DND-41 (cell line): Measurements from ENCODE around the gene BMP5.

Source experiments
- ATAC-seq: fragments of 200-7000 bp; cut with Tn5 transposase; 3 replicates; pipeline ENCODE4 v1.9.1; 2021; ENCODE audit warnings: low read depth; ENCODE audit not compliant: insufficient read depth
- DNase-seq: peaks from one replicate; pipeline ENCODE4 v3.0.0-alpha.2; 2020
- H2AFZ ChIP-seq: 2 replicates; pipeline ENCODE4 v1.6.0; 2012; ENCODE audit warnings: low read depth, low read length
- H3K27ac ChIP-seq: 2 replicates; pipeline ENCODE4 v1.5.1; 2012; ENCODE audit warnings: low read length, inconsistent platforms
- H3K27me3 ChIP-seq: fragments of 200-600 bp; sonication (generic); 2 replicates; pipeline ENCODE4 v1.6.0; 2012; ENCODE audit warnings: low read length, mild to moderate bottlenecking, inconsistent platforms; ENCODE audit not compliant: insufficient read depth, poor library complexity
- H3K36me3 ChIP-seq: 2 replicates; pipeline ENCODE4 v1.5.1; 2012; ENCODE audit warnings: low read length, inconsistent platforms; ENCODE audit not compliant: insufficient read depth
- H3K4me1 ChIP-seq: 2 replicates; pipeline ENCODE4 v1.5.1; 2012; ENCODE audit warnings: mild to moderate bottlenecking, low read length; ENCODE audit not compliant: insufficient read depth
- H3K4me2 ChIP-seq: 2 replicates; pipeline ENCODE4 v1.6.0; 2012; ENCODE audit warnings: mild to moderate bottlenecking, moderate library complexity, low read length, inconsistent platforms; ENCODE audit not compliant: insufficient read depth
- H3K4me3 ChIP-seq, 2 experiments: fragments of 200-600 bp in 1 of 2; shearing (Covaris generic) in 1 of 2; 2 replicates each; pipeline ENCODE4 v1.5.1; 2012 to 2016; ENCODE audit warnings: inconsistent platforms in 2 of 2, low read length in 2 of 2, mild to moderate bottlenecking in 2 of 2, low read depth in 1 of 2, moderate library complexity in 1 of 2
- H3K79me2 ChIP-seq: 2 replicates; pipeline ENCODE4 v1.6.0; 2012; ENCODE audit warnings: low read length, inconsistent platforms; ENCODE audit not compliant: insufficient read depth
- H3K9ac ChIP-seq: 2 replicates; pipeline ENCODE4 v1.6.0; 2012; ENCODE audit warnings: low read depth, mild to moderate bottlenecking, inconsistent platforms, low read length, moderate library complexity
- H3K9me3 ChIP-seq: 2 replicates; pipeline ENCODE4 v1.5.1; 2012; ENCODE audit warnings: low read length, moderate library complexity, mild to moderate bottlenecking, inconsistent platforms; ENCODE audit not compliant: insufficient read depth, severe bottlenecking
- H4K20me1 ChIP-seq: 2 replicates; pipeline ENCODE4 v1.6.0; 2012; ENCODE audit warnings: low read length; ENCODE audit not compliant: insufficient read depth
- CTCF ChIP-seq: IDR thresholded peaks from 2 replicates; pipeline ENCODE4 v1.5.1; 2012; ENCODE audit warnings: borderline replicate concordance, low read length, moderate library complexity, mild to moderate bottlenecking; ENCODE audit not compliant: poor library complexity, severe bottlenecking; ENCODE audit errors: extremely low read depth
- EZH2 ChIP-seq: IDR thresholded peaks from 3 replicates; pipeline ENCODE4 v1.6.1; 2012; ENCODE audit warnings: borderline replicate concordance, low read depth, mild to moderate bottlenecking, moderate library complexity, low read length, inconsistent platforms; ENCODE audit not compliant: severe bottlenecking

Gene BMP5

DNA sequence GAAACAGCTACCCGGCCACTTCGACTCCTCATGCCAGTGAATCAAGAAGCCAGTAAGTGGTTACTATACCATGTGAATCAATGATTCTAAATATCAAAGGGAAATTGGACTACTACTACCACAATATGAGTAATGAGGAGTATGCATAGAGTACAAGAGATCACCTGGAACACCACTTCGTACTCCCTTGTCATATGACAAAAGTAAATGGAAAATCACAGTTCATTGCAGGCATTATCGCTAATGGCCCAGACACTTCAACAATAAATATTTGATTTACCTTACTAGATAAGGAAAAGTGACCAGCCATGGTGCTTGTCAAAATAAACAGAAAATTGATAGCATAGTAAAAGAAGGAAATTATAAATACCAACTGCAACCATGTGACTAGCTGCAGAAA is 73.1 kb downstream of the BMP5 start:
- Histone ChIP-seq H4K20me1 (no peaks in the 10 kb centered on the region), H3K9me3 (no peaks in the 10 kb centered on the region), H3K9ac (no peak overlapping the region), H3K27me3 (no peaks in the 10 kb centered on the region), H3K4me3 (no peak overlapping the region), H2AFZ (no peak overlapping the region), H3K36me3 (no peaks in the 10 kb centered on the region), H3K79me2 (no peaks in the 10 kb centered on the region), H3K4me1 (no peaks in the 10 kb centered on the region), H3K27ac (no peak overlapping the region), H3K4me2 (no peak overlapping the region)
- no peak for TF ChIP-seq CTCF
- no peak for TF ChIP-seq EZH2
- DNase-seq (no peak), ATAC-seq (no peak)

DNA sequence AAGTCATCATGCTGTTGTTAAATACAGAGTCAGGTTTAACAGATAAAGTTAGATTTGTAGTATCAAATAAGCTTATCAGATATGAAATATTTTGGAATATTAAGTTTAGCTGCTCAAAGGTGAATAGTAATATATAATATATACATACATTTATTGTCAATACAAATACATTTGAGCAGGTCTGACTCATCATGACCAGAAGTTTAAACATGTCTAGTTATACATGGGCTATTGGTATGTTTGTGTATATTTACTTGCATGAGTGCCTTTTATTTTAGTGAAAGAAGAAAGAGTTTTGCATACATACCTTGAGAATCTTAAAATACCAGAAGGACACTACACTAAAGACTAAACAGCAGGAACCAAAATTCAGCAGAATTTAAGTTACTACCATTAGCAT is 76.8 kb downstream of the BMP5 start:
- Histone ChIP-seq H3K27ac (no peak overlapping the region), H3K9me3 (no peaks in the 10 kb centered on the region), H3K79me2 (no peaks in the 10 kb centered on the region), H3K4me2 (no peak overlapping the region), H4K20me1 (no peaks in the 10 kb centered on the region), H3K36me3 (no peaks in the 10 kb centered on the region), H3K4me1 (no peaks in the 10 kb centered on the region), H3K27me3 (no peaks in the 10 kb centered on the region), H2AFZ (no peak overlapping the region), H3K9ac (no peak overlapping the region), H3K4me3 (no peak overlapping the region)
- TF ChIP-seq CTCF: no peak
- TF ChIP-seq EZH2: no peak
- ATAC-seq (no peak), DNase-seq (no peak)

- no peaks in the 10 kb centered on the region for H4K20me1 ChIP-seq
- TF ChIP-seq EZH2 (no peak), CTCF (no peak)
- H3K79me2 ChIP-seq: no peaks in the 10 kb centered on the region
- H3K9me3 ChIP-seq: no peaks in the 10 kb centered on the region
- ATAC-seq (no peak), DNase-seq (no peak)
- no peak overlapping the region for H3K9ac ChIP-seq
- H3K4me2 ChIP-seq: no peak overlapping the region
- no peaks in the 10 kb centered on the region for H3K36me3 ChIP-seq
- no peak overlapping the region for H3K4me3 ChIP-seq
- no peak overlapping the region for H2AFZ ChIP-seq
- no peaks in the 10 kb centered on the region for H3K4me1 ChIP-seq
- no peaks in the 10 kb centered on the region for H3K27me3 ChIP-seq
- H3K27ac ChIP-seq: no peak overlapping the region
Observed at GRCh38 chr6:55794136-55794812, 81.1 kb downstream of the BMP5 start.
